GM12891 (cell line): ENCODE measurements around the gene MED26.

Experiments used
- DNase-seq: peaks from one replicate; pipeline ENCODE4 v3.0.0; 2011; ENCODE audit warnings: low spot score; ENCODE audit not compliant: insufficient read length
- FAIRE-seq: peaks from 2 replicates; lab custom pipeline; 2011; peaks lifted over from hg19 to GRCh38; lab: Jason Lieb, UNC
- PAX5 ChIP-seq: IDR thresholded peaks from 2 replicates; pipeline ENCODE4 v1.6.1; 2011; ENCODE audit warnings: low read length, moderate library complexity, mild to moderate bottlenecking; ENCODE audit not compliant: insufficient read depth, severe bottlenecking
- POLR2A ChIP-seq: IDR thresholded peaks from 2 replicates; pipeline ENCODE4 v1.6.1; 2011; ENCODE audit warnings: low read depth, low read length, control low read depth
- POLR2AphosphoS5 ChIP-seq: IDR thresholded peaks from 2 replicates; pipeline ENCODE4 v1.6.1; 2011; ENCODE audit warnings: low read depth, low read length, control low read depth
- POU2F2 ChIP-seq: IDR thresholded peaks from 2 replicates; pipeline ENCODE4 v1.6.1; 2011; ENCODE audit warnings: low read depth, mild to moderate bottlenecking, control low read depth, low read length, moderate library complexity
- SPI1 ChIP-seq: IDR thresholded peaks from 2 replicates; pipeline ENCODE4 v1.6.1; 2011; ENCODE audit warnings: low read depth, low read length, control low read depth
- TAF1 ChIP-seq: IDR thresholded peaks from 2 replicates; pipeline ENCODE4 v1.6.1; 2011; ENCODE audit warnings: low read depth, low read length, control low read depth

MED26 gene

DNA sequence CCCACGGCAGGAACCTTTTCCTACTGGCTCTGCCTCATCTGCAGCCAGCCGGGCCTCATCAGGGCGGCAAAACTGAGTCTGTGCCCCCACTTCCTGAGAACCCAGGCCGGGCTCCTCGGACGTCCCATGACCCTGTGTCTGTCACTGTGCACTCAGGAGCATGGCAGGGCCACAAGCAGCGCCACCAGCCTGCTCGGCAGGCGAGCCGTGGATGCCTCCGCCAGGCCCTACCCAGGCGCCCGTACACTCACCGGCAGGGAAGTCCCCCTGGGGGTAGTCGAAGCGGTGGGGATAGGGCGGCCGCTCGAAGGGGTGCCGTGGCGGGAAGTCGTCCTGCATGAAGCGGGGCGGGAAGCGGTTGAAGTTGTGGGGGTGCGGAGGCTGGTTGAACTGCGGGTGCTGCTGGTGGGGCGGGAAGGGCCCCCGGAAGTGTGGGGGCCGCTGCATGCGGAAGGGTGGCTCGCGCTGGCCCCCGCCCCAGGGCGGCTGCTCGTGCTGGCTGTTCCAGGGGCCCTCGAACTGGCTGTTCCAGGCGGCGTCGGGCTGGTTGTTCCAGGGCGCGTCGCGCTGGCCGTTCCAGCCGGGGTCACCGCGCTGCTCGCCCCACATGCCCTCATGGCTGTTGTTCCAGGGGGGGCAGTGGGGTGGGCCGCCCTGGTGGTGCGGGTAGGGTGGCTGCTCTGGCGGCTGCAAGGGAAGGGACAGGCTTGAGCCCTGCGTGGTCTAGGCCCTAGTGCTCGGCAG, 102.8 kb downstream of the MED26 start:
- no peak for FAIRE-seq
- DNase-seq: no peak
- TF ChIP-seq POLR2AphosphoS5: no peak
- TF ChIP-seq POLR2A: no peak
- no peak for TF ChIP-seq PAX5
- TF ChIP-seq TAF1: no peak
- TF ChIP-seq SPI1: no peak
- no peak for TF ChIP-seq POU2F2
